IMR-90 (cell line): Measurements from ENCODE around the gene ARGLU1. TPM values are rescaled to one million over a fixed set of nuclear protein-coding genes. Genes with fewer than 3 reads are reported as not detected.

Source experiments
- ATAC-seq: fragments of 200-7000 bp; cut with Tn5 transposase; 2 replicates; pipeline ENCODE4 v1.9.1; 2020; ENCODE audit warnings: low read depth, mild to moderate bottlenecking, moderate library complexity
- BruUV-seq: library from RNA; stranded (reverse); fragments of 400-500 nt; replicated peaks from 2 replicates; lab custom pipeline; 2021; lab: Mats Ljungman, UMichigan
- CTCF ChIA-PET: fragments of 300-600 bp; formaldehyde crosslinking; extraction: SDS; loops from one replicate; lab custom pipeline; 2021; ENCODE audit warnings: antibody characterized with exemption; lab: Yijun Ruan, JAX
- POLR2A ChIA-PET: fragments of 300-600 bp; sonication (Branson Sonifier 250); formaldehyde crosslinking; loops from one replicate; lab custom pipeline; 2022; ENCODE audit warnings: antibody characterized with exemption; ENCODE audit not compliant: unreplicated experiment; lab: Charles Lee
- DNase-seq: peaks from one replicate; pipeline ENCODE4 v3.0.0; 2013
- H2AFZ ChIP-seq: replicated peaks from 2 replicates; pipeline ENCODE3; 2013; ENCODE audit warnings: low read length, mild to moderate bottlenecking; ENCODE audit not compliant: poor library complexity
- H2AK5ac ChIP-seq: 2 replicates; pipeline ENCODE4 v1.6.1; 2013; ENCODE audit warnings: low read depth, low read length, inconsistent platforms
- H2AK9ac ChIP-seq: replicated peaks from 2 replicates; pipeline ENCODE3; 2013; ENCODE audit warnings: mild to moderate bottlenecking, low read depth, low read length, moderate library complexity; ENCODE audit not compliant: poor library complexity
- H2BK120ac ChIP-seq: 2 replicates; pipeline ENCODE4 v1.6.1; 2013; ENCODE audit warnings: low read depth, low read length, inconsistent platforms
- H2BK15ac ChIP-seq: 3 replicates; pipeline ENCODE4 v1.6.1; 2013; ENCODE audit warnings: low read depth, low read length, inconsistent platforms
- H2BK20ac ChIP-seq: 2 replicates; pipeline ENCODE4 v1.6.1; 2013; ENCODE audit warnings: low read depth, mild to moderate bottlenecking, inconsistent platforms, low read length, moderate library complexity
- H2BK5ac ChIP-seq: 2 replicates; pipeline ENCODE4 v1.6.1; 2013; ENCODE audit warnings: mild to moderate bottlenecking, low read depth, low read length, inconsistent platforms; ENCODE audit not compliant: poor library complexity, severe bottlenecking
- H3K14ac ChIP-seq: replicated peaks from 2 replicates; pipeline ENCODE4 v1.6.1; 2013; ENCODE audit warnings: low read depth, low read length, inconsistent platforms
- H3K18ac ChIP-seq: 2 replicates; pipeline ENCODE4 v1.6.1; 2013; ENCODE audit warnings: low read depth, low read length, control low read depth
- H3K23ac ChIP-seq: 2 replicates; pipeline ENCODE4 v1.6.1; 2013; ENCODE audit warnings: low read depth, low read length, inconsistent platforms
- H3K27ac ChIP-seq: 2 replicates; pipeline ENCODE4 v1.5.1; 2013; ENCODE audit warnings: mild to moderate bottlenecking, control low read depth, low read length; ENCODE audit not compliant: insufficient read depth
- H3K27me3 ChIP-seq: 2 replicates; pipeline ENCODE4 v1.6.1; 2013; ENCODE audit warnings: low read length; ENCODE audit not compliant: control insufficient read depth, insufficient read depth
- H3K36me3 ChIP-seq: 2 replicates; pipeline ENCODE4 v1.6.1; 2013; ENCODE audit warnings: low read length, mixed read lengths; ENCODE audit not compliant: control insufficient read depth, insufficient read depth
- H3K4ac ChIP-seq: 2 replicates; pipeline ENCODE4 v1.6.1; 2013; ENCODE audit warnings: low read depth, low read length, inconsistent platforms
- H3K4me1 ChIP-seq: 2 replicates; pipeline ENCODE4 v1.6.1; 2013; ENCODE audit warnings: low read length, mixed read lengths; ENCODE audit not compliant: control insufficient read depth, insufficient read depth
- H3K4me2 ChIP-seq: 2 replicates; pipeline ENCODE4 v1.6.1; 2013; ENCODE audit warnings: low read depth, mild to moderate bottlenecking, control low read depth, low read length, moderate library complexity
- H3K4me3 ChIP-seq: 2 replicates; pipeline ENCODE4 v1.5.1; 2013; ENCODE audit warnings: low read depth, mild to moderate bottlenecking, control low read depth, low read length, moderate library complexity; ENCODE audit not compliant: insufficient read depth
- H3K56ac ChIP-seq: 2 replicates; pipeline ENCODE4 v1.6.1; 2013; ENCODE audit warnings: low read length, inconsistent platforms; ENCODE audit not compliant: insufficient read depth; ENCODE audit errors: extremely low read depth
- H3K79me1 ChIP-seq, 2 experiments: 2 replicates each; pipeline ENCODE4 v1.6.1; 2013; ENCODE audit warnings: low read length in 2 of 2, inconsistent platforms in 1 of 2, low read depth in 1 of 2
- H3K9ac ChIP-seq: 2 replicates; pipeline ENCODE4 v1.6.1; 2013; ENCODE audit warnings: low read depth, low read length, control low read depth
- H3K9me1 ChIP-seq: 2 replicates; pipeline ENCODE4 v1.6.1; 2013; ENCODE audit warnings: low read length, inconsistent platforms; ENCODE audit not compliant: insufficient read depth
- H3K9me3 ChIP-seq: 2 replicates; pipeline ENCODE4 v1.6.1; 2013; ENCODE audit warnings: low read length; ENCODE audit not compliant: control insufficient read depth, insufficient read depth
- H4K20me1 ChIP-seq: 2 replicates; pipeline ENCODE4 v1.6.1; 2013; ENCODE audit warnings: low read length, inconsistent platforms; ENCODE audit not compliant: insufficient read depth
- H4K5ac ChIP-seq: 2 replicates; pipeline ENCODE4 v1.6.1; 2013; ENCODE audit warnings: mild to moderate bottlenecking, low read depth, low read length, control low read depth
- H4K8ac ChIP-seq, 2 experiments: 2 replicates each; pipeline ENCODE4 v1.6.1; 2013; ENCODE audit warnings: low read depth in 2 of 2, low read length in 2 of 2, control low read depth in 1 of 2, inconsistent platforms in 1 of 2
- H4K91ac ChIP-seq: 2 replicates; pipeline ENCODE4 v1.6.1; 2013; ENCODE audit warnings: low read depth, low read length, inconsistent platforms; ENCODE audit not compliant: insufficient read depth
- CEBPB ChIP-seq: IDR thresholded peaks from 2 replicates; pipeline ENCODE4 v1.6.1; 2012; ENCODE audit warnings: low read depth, low read length, improper control_type of control experiment
- RAD21 ChIP-seq: IDR thresholded peaks from 2 replicates; pipeline ENCODE4 v1.6.1; 2012; ENCODE audit warnings: low read length, improper control_type of control experiment
- USF2 ChIP-seq: fragments of 150-350 bp; IDR thresholded peaks from 2 replicates; pipeline ENCODE4 v1.6.1; 2017; ENCODE audit warnings: mild to moderate bottlenecking, antibody characterized with exemption, low read length, low read depth
- WGBS, 2 experiments: methylation state at CpG; one replicate each; pipeline versions ENCODE4 v1.1.5 to v1.1.7; 2013; ENCODE audit warnings: missing lambda C conversion rate in 2 of 2; ENCODE audit not compliant: insufficient read length in 1 of 2; ENCODE audit errors: extremely low coverage in 2 of 2; 5-methylcytosine and 5-hydroxymethylcytosine counted together
- dilution Hi-C: fragments of 300-500 bp; cut with HindIII; formaldehyde crosslinking; loops from one replicate; pipeline ENCODE4 v1.14.3; 2018; ENCODE audit warnings: low sequenced_read_pairs; ENCODE audit not compliant: unreplicated experiment
- in situ Hi-C: fragments of 300-500 bp; cut with MboI; formaldehyde crosslinking; loops from 3 replicates; pipeline ENCODE4 v1.14.3; 2019; ENCODE audit warnings: low sequenced_read_pairs, inconsistent platforms, mixed read lengths
- intact Hi-C: fragments of 100-400 bp; cut with micrococcal nuclease; formaldehyde crosslinking; loops from 2 replicates; pipeline ENCODE4 v1.10.0; 2022
- polyA plus RNA-seq, 3 experiments: library from polyadenylated mRNA; depleted of rRNA; stranded (reverse); fragments of >200 nt; gene quantifications; 2 replicates each; pipeline ENCODE4 v1.2.3, GENCODE V29; 2012; ENCODE audit warnings: low replicate concordance in 1 of 3
- total RNA-seq: library from RNA; depleted of rRNA; stranded (reverse); fragments of >200 nt; gene quantifications from 2 replicates; pipeline ENCODE4 v1.2.3, GENCODE V29; 2012

Gene ARGLU1
- total and polyA plus RNA-seq, 2 of the 4 experiments (the other 2 are of a cell fraction) = 11.1 to 51.4 TPM

GRCh38 chr13:106503272-106503671 is 64.7 kb downstream of the ARGLU1 start:
- Histone ChIP-seq H3K4me2 (no peak overlapping the region), H3K9ac (no peak overlapping the region), H3K18ac (no peak overlapping the region), H3K36me3 (no peaks in the 10 kb centered on the region), H4K91ac (no peak overlapping the region), H3K27ac (no peak overlapping the region), H2BK5ac (no peak overlapping the region), H3K9me1 (no peaks in the 10 kb centered on the region), H3K79me1 (peaks cover 10 to 16% of the 10 kb centered on the region in 2 experiments; a peak in 1 of 4 replicates), H3K4me1 (peaks cover 3% of the 10 kb centered on the region; the same call in 1 of the 2 replicates), H4K8ac (no peak overlapping the region), H3K4ac (no peak overlapping the region), H2BK120ac (0 out of 2 replicates have a peak overlapping the region, but pooled peaks have one; percentile 17), H2AFZ (no peak overlapping the region), H2BK20ac (no peak overlapping the region), H4K20me1 (no peaks in the 10 kb centered on the region), H3K9me3 (no peaks in the 10 kb centered on the region), H3K14ac (no peak overlapping the region), H3K56ac (no peak overlapping the region), H3K23ac (no peak overlapping the region), H2BK15ac (no peak overlapping the region), H2AK9ac (peak overlapping the region; percentile 52), H4K5ac (no peak overlapping the region), H3K27me3 (no peaks in the 10 kb centered on the region), H3K4me3 (no peak overlapping the region), H2AK5ac (no peak overlapping the region)
- dilution Hi-C loops = no loop called here
- DNase-seq (no peak), ATAC-seq (no peak)
- in situ Hi-C loops = loop anchor here (25.0 kb wide), 1 partner anchor 416 kb away; no protein-coding TSS in a partner anchor
- 95% methylated on average over 3 of the region's 5 CpGs; no CpG with 5 or more reads in 1 of the 2 experiments for WGBS, 2 experiments
- TF ChIP-seq CEBPB = no peak
- TF ChIP-seq RAD21 = no peak
- TF ChIP-seq USF2 = no peak
- ChIA-PET POLR2A (no interaction called here), CTCF (interaction anchor here (0.6 kb wide), 1 partner anchor 404 kb away, joined by 3 read pairs; no protein-coding TSS in a partner anchor)
- intact Hi-C loops = no loop called here
- no TSS peak for BruUV-seq
